HL-60 (cell line): Measurements from ENCODE around the gene NKAIN4.

Source experiments
- CTCF ChIP-seq: IDR thresholded peaks from one replicate; pipeline ENCODE4 v1.5.1; 2011; ENCODE audit warnings: low read length, control low read depth, inconsistent platforms; ENCODE audit not compliant: insufficient read depth
- POLR2AphosphoS5 ChIP-seq: IDR thresholded peaks from 2 replicates; pipeline ENCODE4 v1.6.1; 2012; ENCODE audit warnings: low read depth
- REST ChIP-seq: IDR thresholded peaks from 2 replicates; pipeline ENCODE4 v1.6.1; 2012; ENCODE audit warnings: low read depth; ENCODE audit not compliant: insufficient replicate concordance
- SPI1 ChIP-seq: IDR thresholded peaks from 2 replicates; pipeline ENCODE4 v1.6.1; 2012; ENCODE audit warnings: low read depth, mild to moderate bottlenecking, borderline replicate concordance

- TF ChIP-seq POLR2AphosphoS5 (no peak), CTCF (no peak), REST (no peak), SPI1 (no peak)
Observed at GRCh38 chr20:63283397-63284082, 29.3 kb upstream of the NKAIN4 start.
